DMS79 treated with DMSO at 0.1 percent for 48 hours (cell line): ENCODE data around the gene CCDC124.
"Not testable (repeated sequence)": the region's sequence is repeated elsewhere in the genome, so short reads cannot be mapped to it uniquely, and the experiment has no call there.

Source experiments
- DNase-seq: peaks from one replicate; lab custom pipeline; 2025; lab: John Stamatoyannopoulos, UW

Gene CCDC124

GRCh38 chr19:17985037-17985818 lies 52.4 kb downstream of the CCDC124 start:
- no peak for DNase-seq

GRCh38 chr19:17986569-17986968 lies 53.8 kb downstream of the CCDC124 start:
- DNase-seq: not testable (repeated sequence)

DNA sequence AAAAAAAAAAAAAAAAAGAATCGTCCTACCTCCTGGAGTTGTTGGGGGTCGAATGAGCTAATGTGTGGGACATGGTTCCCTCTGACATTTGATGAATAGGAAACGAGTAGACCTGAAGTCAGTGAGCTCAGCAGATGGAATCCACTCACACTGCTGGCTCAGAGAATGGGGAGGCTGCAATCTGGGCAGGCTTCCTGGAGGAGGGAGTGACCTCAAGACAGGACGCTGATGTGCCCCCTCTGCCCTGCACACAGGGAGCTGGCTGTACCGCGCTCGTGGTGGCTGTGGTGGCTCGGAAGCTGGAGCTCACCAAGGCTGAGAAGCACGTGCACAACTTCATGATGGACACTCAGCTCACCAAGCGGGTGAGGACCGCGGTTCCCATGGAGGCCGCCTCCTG lies 55.3 kb downstream of the CCDC124 start:
- no peak for DNase-seq

GRCh38 chr19:17989425-17990094 lies 56.7 kb downstream of the CCDC124 start:
- DNase-seq: no peak

DNA sequence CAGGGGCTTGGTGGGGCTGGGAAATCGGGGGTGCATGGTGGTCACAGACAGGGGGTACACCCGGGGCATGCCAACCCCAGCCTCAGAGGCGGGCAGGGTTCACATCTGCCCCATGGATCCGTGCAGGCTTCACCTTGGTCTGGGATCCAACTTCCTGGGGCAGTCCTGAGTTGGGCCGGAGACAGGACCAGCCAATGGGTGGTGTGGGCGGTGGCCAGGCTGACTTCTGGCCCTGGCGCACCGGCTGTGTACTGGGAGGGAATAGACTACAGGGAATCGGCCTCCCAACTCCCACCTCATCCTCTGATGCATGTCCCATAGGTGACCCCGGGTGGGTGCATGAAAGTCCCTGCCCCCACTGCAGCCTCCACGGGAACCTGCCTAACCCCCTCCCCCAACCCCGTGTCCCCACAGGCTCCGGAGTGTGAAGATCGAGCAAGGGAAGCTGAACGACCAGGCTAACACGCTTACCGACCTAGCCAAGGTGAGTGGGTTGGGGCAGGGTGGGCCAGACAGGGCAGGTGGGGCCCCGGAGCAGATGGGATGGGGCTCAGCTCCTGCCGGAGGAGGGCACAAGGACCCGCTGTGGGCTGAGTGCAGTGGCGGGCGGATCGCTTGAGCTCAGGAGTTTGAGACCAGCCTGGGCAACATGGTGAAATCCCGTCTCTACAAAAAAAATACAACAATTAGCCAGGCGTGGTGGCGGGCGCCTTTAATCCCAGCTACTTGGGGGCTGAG lies 60.4 kb downstream of the CCDC124 start:
- DNase-seq: no peak
